ENCODE measurements around the gene MBP. TPM values are rescaled to one million over a fixed set of nuclear protein-coding genes. Genes with fewer than 3 reads are reported as not detected.

Gene MBP
- total and polyA plus RNA-seq, 10 donors, result 11.1 to 96.0 (median 70.8) TPM

DNA sequence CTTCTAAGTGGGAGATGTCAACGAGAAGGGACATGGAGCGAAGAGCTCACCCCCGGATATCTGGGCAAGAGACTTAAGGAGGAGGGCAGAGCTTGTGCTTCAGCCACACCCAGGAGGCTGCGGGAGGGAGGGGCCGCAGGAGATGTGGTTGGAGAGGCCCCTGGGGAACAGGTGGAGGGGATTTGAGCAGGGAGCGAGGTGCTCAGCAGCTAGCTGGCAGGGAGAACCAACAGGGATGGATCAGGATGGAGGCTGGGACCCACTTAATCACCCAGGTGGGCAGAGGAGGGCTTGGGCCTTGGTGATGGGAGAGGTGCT lies 78.3 kb downstream of the MBP start:
- peak; percentile 89 for DNase-seq
- intact Hi-C loops (cut with DNase I; ENCODE audit: low total_unique reads), result loop anchor here (5.0 to 10.0 kb wide), 2 partner anchors 51 to 52 kb away; no protein-coding TSS in a partner anchor
- peak overlapping the region; percentile 88 to 98 (median 95) for H3K27ac ChIP-seq
- peaks cover 56 to 93% (median 73%) of the 10 kb centered on the region in 6 donors for H3K4me1 ChIP-seq
- H3K27me3 ChIP-seq (replicated peaks in 1 of 7), result no peaks in the 10 kb centered on the region
- H3K9me3 ChIP-seq, result no peaks in the 10 kb centered on the region
- H3K4me3 ChIP-seq, result peak overlapping the region in 5 of 8 donors; percentile 5 to 61 (median 23)
- 4 to 34% (median 25%) methylated on average over 6 of the region's 6 CpGs for WGBS, 5 donors
- TF ChIP-seq POLR2A (IDR thresholded peaks at IDR 0.05) (no peak), POLR2AphosphoS5 (IDR thresholded peaks at IDR 0.05) (peak in 2 of 3 donors; percentile 23 to 29)
- peaks cover 0 to 17% (median 0%) of the 10 kb centered on the region in 6 donors for H3K36me3 ChIP-seq

DNA sequence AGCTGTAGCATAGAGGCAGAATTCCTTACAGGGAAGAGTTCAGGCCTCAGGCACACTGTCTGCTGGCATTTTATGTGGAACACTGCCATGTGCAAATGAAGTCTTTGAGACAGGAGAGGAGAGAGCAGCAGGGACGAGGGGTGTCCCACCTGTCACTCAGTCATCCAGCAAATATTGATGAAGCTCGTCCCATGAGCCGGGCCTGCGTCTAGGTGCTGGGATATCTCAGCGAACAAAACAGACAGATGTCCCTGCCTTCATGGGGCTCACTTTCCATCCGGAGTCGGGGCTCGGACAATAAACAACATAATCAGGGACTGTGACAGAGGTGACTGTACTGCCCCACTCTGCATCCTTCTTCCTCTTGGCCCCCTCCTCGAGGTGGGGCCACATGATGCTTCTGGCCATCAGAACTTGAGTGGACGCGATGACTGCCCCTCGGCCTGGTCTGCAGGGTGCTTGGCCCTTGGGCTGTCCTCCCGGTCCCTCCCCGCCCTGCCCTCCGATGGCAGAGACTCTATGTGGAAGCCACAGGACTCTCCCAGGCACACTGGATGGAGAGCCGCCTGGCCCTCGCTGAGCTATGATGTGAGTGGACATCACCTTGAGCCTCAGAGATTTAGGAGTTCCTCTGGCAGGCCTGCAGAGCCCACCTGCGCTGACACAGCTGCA lies 78.8 kb downstream of the MBP start:
- intact Hi-C loops (cut with DNase I; ENCODE audit: low total_unique reads), result loop anchor here (5.0 to 10.0 kb wide), 2 partner anchors 51 kb away; no protein-coding TSS in a partner anchor
- H3K4me1 ChIP-seq, result peaks cover 56 to 93% (median 68%) of the 10 kb centered on the region in 6 donors
- H3K4me3 ChIP-seq, result peak overlapping the region in 3 of 8 donors; percentile 23 to 61 (median 24)
- peak overlapping the region; percentile 88 to 98 (median 95) for H3K27ac ChIP-seq
- no peaks in the 10 kb centered on the region for H3K27me3 ChIP-seq (replicated peaks in 1 of 7)
- peaks cover 0 to 18% (median 0%) of the 10 kb centered on the region in 6 donors for H3K36me3 ChIP-seq
- H3K9me3 ChIP-seq, result no peaks in the 10 kb centered on the region
- 82 to 88% (median 85%) methylated on average over 13 to 18 of the region's 18 CpGs for WGBS, 5 donors
- DNase-seq, result peak; percentile 88
- TF ChIP-seq, protein P1, sequence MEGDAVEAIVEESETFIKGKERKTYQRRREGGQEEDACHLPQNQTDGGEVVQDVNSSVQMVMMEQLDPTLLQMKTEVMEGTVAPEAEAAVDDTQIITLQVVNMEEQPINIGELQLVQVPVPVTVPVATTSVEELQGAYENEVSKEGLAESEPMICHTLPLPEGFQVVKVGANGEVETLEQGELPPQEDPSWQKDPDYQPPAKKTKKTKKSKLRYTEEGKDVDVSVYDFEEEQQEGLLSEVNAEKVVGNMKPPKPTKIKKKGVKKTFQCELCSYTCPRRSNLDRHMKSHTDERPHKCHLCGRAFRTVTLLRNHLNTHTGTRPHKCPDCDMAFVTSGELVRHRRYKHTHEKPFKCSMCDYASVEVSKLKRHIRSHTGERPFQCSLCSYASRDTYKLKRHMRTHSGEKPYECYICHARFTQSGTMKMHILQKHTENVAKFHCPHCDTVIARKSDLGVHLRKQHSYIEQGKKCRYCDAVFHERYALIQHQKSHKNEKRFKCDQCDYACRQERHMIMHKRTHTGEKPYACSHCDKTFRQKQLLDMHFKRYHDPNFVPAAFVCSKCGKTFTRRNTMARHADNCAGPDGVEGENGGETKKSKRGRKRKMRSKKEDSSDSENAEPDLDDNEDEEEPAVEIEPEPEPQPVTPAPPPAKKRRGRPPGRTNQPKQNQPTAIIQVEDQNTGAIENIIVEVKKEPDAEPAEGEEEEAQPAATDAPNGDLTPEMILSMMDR (IDR thresholded peaks at IDR 0.05 in 8 of 11, conservative IDR thresholded peaks at IDR 0.05 in 3 of 11), result no peak
- TF ChIP-seq POLR2AphosphoS5 (IDR thresholded peaks at IDR 0.05) (peak in 1 of 3 donors; percentile 45), POLR2A (IDR thresholded peaks at IDR 0.05) (no peak)

DNA sequence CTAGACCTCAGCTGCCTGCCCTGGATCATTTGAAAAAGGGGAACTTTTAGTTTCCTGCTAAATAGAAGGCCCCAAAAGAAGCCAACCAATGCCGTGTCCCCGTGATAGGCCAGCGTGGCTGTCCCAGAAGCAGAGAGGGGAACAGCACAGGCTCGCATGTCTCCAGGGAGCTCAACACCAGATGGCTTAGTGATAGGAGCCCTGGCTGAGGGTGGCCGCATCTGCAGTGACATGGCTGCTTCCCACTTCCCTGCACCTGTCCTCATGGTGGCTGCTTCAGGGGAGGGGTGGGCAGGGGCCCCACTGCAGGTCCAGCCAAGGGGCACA lies 79.6 kb downstream of the MBP start:
- peak overlapping the region in 1 of 8 donors; percentile 61 for H3K4me3 ChIP-seq
- no peaks in the 10 kb centered on the region for H3K9me3 ChIP-seq
- no peaks in the 10 kb centered on the region for H3K27me3 ChIP-seq (replicated peaks in 1 of 7)
- intact Hi-C loops (cut with DNase I; ENCODE audit: low total_unique reads), result loop anchor here (5.0 to 10.0 kb wide), 2 partner anchors 51 to 52 kb away; no protein-coding TSS in a partner anchor
- peak; percentile 88 for DNase-seq
- peaks cover 0 to 14% (median 0%) of the 10 kb centered on the region in 6 donors for H3K36me3 ChIP-seq
- H3K4me1 ChIP-seq, result peaks cover 56 to 89% (median 64%) of the 10 kb centered on the region in 6 donors
- H3K27ac ChIP-seq, result peak overlapping the region; percentile 15 to 98 (median 95)
- TF ChIP-seq POLR2AphosphoS5 (IDR thresholded peaks at IDR 0.05) (peak; percentile 59 to 71 (median 68)), POLR2A (IDR thresholded peaks at IDR 0.05) (no peak)
- TF ChIP-seq, protein P1 (IDR thresholded peaks at IDR 0.05 in 8 of 11, conservative IDR thresholded peaks at IDR 0.05 in 3 of 11), result no peak
- 31 to 66% (median 40%) methylated on average over 5 of the region's 5 CpGs for WGBS, 5 donors

DNA sequence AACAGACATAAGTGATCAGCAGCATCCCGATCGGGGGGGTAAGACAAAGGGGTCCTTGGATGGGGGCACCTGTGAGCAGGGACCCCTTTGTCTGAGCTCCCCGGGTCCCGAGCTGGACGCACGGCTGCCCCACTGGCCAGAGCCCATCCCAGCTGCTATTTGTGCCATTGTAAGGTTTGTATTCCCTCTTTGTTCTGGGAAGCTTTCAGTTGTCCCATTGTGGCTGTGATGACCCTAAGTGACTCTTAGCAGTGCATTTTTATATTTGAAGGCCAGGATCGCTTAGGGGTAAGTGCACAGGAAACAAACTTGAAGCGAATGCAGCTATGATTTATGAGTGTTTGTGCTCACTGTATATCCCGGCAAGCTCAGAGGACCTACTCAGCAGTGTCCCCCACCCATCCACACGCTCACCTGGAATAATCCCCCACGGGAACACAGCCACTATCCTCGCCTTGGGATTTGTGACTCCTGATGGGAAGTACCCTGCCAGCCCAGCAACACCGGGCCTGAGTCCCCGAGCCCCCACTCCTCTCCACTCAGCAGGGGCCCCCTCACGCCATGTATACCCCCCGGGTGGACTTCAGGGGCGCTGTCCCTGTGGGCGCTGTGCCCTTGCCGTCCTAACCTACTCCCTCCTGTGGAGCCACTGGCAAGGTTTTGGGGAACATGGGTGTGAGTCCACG lies 80.1 kb downstream of the MBP start:
- DNase-seq, result no peak
- Histone ChIP-seq H3K4me1 (peaks cover 56 to 91% (median 63%) of the 10 kb centered on the region in 6 donors), H3K9me3 (no peaks in the 10 kb centered on the region), H3K36me3 (peaks cover 0 to 18% (median under 1%) of the 10 kb centered on the region in 6 donors), H3K27ac (peak overlapping the region; percentile 29 to 98 (median 95)), H3K4me3 (peak overlapping the region in 1 of 8 donors; percentile 61), H3K27me3 (replicated peaks in 1 of 7) (no peaks in the 10 kb centered on the region)
- intact Hi-C loops (cut with DNase I; ENCODE audit: low total_unique reads), result loop anchor here (5.0 to 10.0 kb wide), 2 partner anchors 50 to 52 kb away; no protein-coding TSS in a partner anchor
- TF ChIP-seq, protein P1 (IDR thresholded peaks at IDR 0.05 in 8 of 11, conservative IDR thresholded peaks at IDR 0.05 in 3 of 11), result peak in 1 of 11 experiments; percentile 7
- TF ChIP-seq POLR2A (IDR thresholded peaks at IDR 0.05), result no peak
- WGBS, 5 donors, result 43 to 66% (median 48%) methylated on average over 14 to 20 of the region's 20 CpGs

Measured in spleen (tissue), 11 donors.